Measurements from ENCODE around the gene TMEM82.

Gene TMEM82

DNA sequence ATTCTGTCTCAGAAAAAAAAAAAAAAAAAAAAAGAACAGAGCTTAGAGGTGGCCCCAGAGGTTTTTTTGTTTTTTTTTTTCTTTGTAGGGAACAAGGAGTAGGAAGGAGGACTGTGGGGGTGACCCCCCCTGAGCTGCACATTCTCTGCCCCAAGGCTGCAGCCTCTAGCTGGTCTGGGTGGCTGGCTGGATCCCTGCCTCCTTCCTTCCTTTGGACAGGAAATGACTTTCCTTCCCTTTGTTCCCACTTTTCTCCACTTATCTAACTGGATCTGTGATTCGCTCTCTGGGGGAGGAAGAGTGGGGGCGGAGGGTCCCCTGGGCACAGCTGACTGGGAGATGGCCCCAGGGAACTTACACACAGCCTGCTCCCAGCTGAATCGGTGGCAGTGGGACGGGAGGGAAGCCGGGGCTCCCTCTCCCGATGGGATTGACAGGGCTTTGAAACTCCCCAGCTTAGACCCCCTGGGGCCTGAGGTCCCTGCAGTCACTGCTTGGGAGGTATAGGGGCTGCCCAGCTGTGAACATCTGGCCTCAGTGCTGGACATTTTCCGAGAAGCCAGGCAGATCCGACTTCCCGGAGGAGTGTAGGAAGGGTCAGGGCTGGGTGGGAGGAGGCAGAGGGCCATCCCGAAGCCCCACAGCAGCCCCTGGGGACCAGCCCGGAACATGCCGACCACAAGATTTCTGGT, 18.4 kb downstream of the TMEM82 start:
- no peak for DNase-seq (ENCODE audit: low read depth)
- TF ChIP-seq, protein P1, sequence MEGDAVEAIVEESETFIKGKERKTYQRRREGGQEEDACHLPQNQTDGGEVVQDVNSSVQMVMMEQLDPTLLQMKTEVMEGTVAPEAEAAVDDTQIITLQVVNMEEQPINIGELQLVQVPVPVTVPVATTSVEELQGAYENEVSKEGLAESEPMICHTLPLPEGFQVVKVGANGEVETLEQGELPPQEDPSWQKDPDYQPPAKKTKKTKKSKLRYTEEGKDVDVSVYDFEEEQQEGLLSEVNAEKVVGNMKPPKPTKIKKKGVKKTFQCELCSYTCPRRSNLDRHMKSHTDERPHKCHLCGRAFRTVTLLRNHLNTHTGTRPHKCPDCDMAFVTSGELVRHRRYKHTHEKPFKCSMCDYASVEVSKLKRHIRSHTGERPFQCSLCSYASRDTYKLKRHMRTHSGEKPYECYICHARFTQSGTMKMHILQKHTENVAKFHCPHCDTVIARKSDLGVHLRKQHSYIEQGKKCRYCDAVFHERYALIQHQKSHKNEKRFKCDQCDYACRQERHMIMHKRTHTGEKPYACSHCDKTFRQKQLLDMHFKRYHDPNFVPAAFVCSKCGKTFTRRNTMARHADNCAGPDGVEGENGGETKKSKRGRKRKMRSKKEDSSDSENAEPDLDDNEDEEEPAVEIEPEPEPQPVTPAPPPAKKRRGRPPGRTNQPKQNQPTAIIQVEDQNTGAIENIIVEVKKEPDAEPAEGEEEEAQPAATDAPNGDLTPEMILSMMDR (IDR thresholded peaks at IDR 0.05; ENCODE audit: control insufficient read depth, extremely low read depth, insufficient read depth) = no peak
- H3K4me3 ChIP-seq (ENCODE audit: low read depth, low read length) = no peak overlapping the region

DNA sequence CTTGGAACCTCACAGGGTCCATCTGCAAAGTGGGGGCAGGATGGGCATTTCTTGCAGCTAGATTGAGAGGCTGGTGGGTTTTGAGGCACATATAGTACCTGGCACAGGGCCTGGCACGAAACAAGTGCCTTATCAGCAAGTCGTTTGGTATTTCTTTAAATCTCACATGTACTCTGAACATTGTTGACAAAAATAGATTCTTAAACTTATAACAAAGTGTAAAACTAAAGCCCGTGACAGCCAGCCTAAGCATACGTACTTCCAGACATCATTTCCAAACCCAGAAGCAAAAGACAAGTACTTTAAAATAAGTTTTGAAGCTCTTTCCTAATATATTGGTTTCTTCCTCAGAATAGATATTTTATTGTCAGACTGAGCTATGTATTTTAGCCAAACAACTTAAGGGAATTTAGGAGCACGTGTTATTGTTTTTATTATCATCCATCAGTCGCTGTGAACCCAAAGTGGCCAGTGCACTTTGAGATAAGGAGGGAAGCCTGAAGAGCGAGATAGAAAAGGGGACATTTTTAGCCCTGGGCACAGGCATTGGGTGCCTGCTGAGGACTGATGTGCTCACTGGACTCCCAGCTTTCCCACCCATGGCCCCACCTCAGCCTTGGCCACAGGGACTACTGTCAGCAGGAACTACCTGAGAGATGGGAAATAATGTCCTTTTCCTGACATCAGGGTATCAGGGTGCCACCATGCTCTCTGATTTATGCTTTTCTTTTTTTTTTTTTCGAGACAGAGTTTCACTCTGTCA, 19.2 kb downstream of the TMEM82 start:
- DNase-seq (ENCODE audit: low read depth) = no peak
- TF ChIP-seq, protein P1 (IDR thresholded peaks at IDR 0.05; ENCODE audit: control insufficient read depth, extremely low read depth, insufficient read depth) = no peak
- no peak overlapping the region for H3K4me3 ChIP-seq (ENCODE audit: low read depth, low read length)

DNA sequence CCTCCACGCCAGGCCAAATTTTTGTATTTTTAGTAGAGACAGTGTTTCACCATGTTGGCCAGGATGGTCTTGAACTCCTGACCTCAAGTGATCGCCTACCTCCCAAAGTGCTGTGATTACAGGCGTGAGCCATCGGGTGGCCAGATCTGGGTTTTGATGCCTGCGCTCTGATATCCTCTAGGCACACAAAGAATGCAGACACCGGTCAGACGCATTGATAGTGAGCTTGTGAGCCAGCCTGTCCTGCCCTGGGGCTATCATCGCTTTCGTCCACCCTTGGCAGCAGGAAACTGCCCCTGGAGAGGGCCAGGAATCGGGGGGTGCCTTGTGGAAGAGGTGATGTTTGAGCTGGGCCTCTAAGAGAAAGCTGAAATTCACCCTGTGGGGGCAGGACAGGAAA, 20.2 kb downstream of the TMEM82 start:
- TF ChIP-seq, protein P1 (IDR thresholded peaks at IDR 0.05; ENCODE audit: control insufficient read depth, extremely low read depth, insufficient read depth) = no peak
- H3K4me3 ChIP-seq (ENCODE audit: low read depth, low read length) = no peak overlapping the region
- no peak for DNase-seq (ENCODE audit: low read depth)

DNA sequence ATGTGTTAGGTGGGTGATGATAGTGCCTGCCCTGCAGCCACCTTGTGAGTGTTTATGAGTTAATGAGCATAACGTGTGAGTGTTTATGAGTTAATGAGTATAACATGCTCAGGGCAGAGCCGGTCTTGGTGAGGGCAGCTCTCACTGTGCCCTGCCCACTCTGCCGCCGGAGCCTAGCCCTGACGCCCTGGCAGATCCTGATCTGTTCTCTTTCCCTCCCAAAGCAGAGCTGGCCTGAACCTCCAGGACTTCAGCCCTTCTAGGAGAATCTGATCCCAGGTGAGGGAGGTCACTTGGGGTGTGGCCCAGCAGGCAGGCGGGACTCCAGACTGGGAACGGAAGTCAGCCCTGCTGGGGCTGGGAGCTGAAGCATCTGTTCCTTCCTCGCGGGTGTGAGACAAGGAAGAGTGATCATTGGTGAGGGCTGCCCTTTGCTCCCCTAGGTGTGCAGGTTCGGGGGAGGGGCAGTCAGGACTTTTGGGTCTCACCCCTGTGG, 22.0 kb downstream of the TMEM82 start:
- no peak for DNase-seq (ENCODE audit: low read depth)
- TF ChIP-seq, protein P1 (IDR thresholded peaks at IDR 0.05; ENCODE audit: control insufficient read depth, extremely low read depth, insufficient read depth) = no peak
- H3K4me3 ChIP-seq (ENCODE audit: low read depth, low read length) = no peak overlapping the region

DNA sequence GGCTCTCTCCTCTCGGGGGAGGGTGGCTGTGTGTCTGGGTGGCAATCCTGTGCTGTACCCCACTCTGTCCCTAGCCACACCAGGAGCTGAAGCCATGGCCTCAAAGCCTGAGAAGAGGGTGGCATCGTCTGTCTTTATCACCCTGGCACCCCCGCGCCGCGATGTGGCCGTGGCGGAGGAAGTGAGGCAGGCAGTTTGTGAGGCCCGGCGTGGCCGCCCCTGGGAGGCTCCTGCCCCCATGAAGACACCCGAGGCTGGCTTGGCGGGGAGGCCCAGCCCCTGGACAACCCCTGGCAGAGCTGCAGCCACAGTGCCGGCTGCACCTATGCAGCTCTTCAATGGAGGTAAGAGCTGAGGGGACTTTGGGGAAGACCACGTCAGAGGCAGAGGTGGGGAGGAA, 22.6 kb downstream of the TMEM82 start:
- no peak overlapping the region for H3K4me3 ChIP-seq (ENCODE audit: low read depth, low read length)
- no peak for DNase-seq (ENCODE audit: low read depth)
- TF ChIP-seq, protein P1 (IDR thresholded peaks at IDR 0.05; ENCODE audit: control insufficient read depth, extremely low read depth, insufficient read depth) = no peak

DNA sequence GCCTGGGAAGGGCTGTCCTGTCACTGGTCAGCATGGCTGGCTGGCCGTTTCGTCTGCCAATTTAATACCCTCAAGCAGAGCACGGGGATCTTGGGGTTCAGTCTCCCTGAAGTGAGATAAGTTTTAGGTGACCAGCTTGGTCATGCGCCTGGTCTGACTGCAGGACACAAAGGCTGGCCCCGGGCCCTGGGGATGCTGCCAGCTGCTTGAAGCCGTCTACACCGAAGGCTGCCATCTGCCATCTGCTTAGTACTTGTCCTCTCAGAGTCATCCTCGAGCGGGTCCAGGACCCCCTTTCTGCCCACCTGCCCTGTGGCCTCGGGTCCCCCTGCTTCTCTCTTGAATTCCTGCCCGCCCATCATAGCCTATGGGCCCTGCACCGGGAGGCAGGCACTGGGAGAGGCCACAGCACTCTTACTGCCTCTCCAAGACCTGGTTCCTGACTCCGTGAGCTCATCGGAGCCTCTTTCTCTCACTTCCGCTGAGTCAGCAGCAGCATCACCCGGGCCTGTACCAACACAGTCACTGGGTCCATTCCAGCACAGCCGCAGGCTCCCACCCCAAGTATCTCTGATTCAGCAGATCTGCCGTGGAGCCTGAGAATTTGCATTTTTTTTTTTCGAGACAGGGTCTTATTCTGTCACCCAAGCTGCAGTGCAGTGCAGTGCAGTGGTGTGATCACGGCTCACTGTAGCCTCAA, 23.3 kb downstream of the TMEM82 start:
- H3K4me3 ChIP-seq (ENCODE audit: low read depth, low read length) = no peak overlapping the region
- no peak for DNase-seq (ENCODE audit: low read depth)
- TF ChIP-seq, protein P1 (IDR thresholded peaks at IDR 0.05; ENCODE audit: control insufficient read depth, extremely low read depth, insufficient read depth) = no peak
